A204.1 (cell line): ENCODE measurements around the gene SLC66A2.

ENCODE experiments used
- FAIRE-seq: peaks from 2 replicates; lab custom pipeline; 2012; peaks lifted over from hg19 to GRCh38; lab: Jason Lieb, UNC

SLC66A2 gene

DNA sequence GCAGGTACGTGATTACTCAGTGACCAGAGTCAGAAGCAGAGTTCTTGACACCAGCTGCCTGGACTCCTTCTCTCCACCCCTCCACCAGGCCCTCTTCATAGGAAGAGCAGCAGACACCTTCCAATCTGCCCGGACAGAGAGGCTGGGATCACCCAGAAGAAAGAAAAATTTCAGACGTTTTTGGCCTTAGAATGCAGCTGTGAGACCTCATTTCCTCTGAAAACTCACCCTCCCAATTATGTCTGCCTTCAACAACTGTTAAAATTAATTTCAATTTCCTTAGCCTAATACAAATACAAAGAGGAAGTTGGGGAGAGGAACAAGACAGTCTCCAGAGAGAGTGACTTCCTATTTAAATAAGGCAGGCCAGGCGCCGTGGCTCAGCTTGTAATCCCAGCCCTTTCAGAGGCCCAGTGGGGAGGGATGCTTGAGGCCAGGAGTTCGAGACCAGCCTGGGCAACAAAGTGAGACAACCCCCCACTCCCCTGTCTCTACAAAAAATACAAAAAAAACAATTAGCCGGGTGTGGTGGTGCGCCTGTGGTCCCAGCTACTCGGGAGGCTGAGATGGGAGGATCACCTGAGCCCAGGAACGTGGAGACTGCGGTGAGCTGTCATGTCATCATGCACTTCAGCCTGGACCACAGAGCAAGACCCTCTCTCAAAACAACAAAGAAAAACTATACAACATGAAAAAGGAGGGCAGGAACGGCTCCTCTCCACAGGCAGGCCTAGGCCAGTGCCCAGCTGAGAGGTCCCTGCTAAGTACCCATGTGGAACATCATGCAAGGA is 1.6 kb downstream of the SLC66A2 start:
- no peak for FAIRE-seq

DNA sequence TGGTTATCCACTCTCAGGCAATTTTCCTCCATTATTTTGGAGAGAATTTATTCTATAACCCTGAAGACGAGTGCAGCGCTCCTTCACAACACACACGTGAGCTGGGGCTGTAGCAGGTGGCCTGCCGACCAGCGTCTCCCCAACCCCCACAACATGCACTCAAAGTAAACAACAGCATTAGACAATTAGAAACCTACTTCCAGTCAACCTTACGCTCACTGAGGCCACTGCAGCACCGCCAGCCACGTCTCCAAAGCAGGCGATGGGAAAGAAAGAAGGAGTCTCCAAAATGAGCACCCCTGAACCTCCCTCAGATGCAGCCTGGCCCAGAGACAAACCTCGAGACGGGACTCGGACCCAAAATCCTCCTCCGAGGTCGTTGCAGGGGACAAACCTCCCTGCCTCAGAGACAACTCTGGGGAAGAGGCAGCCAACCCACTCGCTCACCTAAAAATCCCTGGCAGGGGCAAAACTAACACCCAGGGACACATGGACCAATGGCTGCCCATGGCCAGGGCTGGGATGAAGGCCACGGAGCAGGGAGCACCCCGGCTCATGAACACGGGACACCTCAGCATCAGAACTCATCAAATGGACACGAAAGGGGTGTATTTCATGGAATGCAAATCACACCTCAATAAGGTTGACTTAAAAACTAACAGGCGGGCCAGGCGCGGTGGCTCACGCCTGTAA is 2.6 kb downstream of the SLC66A2 start:
- FAIRE-seq: no peak

DNA sequence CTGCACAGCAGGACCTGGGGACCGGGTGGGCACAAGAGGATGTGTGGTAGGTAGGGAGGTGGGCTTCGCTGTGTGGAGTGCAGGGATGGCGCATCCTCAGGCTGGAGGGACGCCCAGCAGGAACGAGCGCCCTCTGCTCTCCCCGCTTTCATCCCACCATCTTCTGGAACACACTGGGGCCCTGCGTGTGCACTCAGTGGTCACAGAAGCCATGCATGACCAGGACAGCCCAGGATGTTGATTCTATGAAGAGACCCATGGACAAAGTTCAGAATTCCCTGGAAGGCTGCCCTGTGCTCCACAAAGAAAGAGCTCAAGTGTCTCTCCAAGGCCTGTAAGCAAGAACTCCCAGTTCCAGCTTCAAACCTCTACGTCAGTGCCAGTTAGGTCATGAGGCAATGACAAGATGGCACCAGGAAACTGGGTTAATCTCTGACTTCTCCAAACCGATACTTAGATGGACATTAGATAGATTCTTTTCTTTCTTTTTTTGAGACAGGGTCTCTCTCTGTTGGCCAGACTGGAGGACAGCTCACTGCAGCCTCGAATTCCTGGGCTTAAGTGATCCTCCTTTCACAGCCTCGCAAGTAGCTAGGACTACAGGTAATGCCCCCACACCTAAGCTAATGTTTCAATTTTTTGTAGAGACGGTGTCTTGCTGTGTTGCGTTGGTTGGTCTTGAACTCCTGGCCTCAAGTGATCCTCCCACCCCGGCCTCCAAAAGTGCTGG is 3.4 kb downstream of the SLC66A2 start:
- FAIRE-seq: no peak

DNA sequence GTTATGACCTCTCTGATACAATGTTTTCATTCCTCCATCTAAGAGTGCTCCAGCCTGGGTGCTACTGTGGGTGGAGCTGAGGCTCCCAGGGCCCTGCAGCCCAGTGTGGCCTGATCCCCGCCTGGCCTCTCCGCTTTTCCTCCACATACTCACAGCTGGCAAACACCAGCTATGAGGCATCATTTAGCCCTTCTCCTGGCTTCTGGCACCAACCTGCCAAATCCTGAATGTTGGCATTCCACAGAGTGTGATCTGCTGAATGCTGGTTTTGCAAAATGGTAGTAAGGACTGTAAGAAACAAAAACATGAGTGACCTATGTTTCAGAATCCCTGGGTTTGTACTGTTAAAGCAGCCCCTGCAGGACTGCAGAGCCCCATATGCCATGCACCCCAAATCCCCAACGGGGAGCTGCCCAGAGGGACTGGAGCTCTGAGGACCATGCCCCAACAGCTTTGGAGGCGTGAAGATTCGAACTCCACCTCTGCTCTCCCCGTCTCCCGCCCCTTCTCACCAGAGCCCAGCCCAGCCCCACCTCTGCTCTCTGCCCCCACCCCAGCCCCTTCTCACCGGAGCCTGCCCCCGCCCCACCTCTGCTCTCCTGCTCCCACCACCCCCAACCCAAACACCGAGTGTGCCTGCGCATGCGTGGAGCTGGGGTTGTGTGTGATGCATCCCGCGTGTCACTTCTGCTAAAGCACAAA is 4.2 kb downstream of the SLC66A2 start:
- no peak for FAIRE-seq

DNA sequence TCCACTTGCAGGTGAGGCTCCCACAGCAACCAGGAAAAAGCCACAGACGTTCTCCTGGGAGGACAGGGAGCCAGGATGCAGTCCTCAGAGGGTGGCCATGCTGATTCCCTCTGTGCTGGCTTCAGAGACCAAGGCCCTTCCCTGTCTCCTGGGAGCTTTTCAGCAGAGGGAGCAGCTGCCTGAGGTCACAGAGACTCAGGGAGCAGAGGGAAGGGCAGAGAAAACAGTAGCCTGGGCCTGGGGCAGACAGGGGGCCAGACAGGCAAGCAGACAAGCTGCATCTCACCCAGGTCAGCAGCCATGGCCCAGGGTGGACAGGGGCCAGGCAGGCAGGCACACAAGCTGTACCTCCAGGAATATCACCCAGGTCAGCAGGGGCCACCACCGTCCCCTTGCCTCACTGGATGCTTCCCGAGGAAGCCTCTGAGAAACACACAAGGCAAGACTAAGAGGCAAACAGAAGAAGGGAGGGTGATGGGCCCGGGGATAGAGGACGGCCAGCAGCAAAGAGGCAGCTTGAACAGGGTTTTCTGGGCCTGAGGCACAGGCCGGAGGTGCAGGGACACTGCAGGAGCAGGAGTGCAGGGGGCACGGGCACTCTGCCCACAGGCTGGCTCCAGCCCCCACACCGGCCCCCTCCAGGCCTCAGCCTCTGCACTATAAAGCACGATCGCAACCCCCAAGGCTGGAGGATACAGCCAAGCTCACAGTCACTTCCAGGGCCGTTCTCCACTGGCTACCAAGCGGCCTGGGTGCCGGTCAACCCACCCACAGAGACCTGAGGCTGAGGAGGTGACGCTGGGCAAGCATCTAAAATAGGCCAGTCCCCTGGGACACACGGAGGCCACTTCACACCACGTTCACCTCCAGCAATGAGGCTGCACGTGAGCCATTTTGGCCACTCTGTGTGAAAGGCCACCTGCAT is 6.1 kb downstream of the SLC66A2 start:
- no peak for FAIRE-seq

DNA sequence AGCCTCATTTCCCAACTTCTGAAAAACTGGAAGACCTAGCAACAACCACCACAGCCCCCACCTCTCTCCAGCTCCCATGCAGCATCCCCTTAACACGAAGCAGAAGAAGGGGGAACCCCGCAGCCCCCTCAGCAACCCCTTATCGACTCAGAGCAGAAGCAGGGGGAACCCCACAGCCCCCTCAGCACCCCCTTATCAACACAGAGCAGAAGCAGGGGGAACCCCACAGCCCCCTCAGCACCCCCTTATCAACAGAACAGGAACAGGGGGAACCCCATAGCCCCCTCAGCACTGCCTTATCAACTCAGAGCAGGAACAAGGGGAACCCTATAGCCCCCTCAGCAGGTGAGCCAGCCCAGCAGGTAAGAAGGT is 6.7 kb downstream of the SLC66A2 start:
- no peak for FAIRE-seq

DNA sequence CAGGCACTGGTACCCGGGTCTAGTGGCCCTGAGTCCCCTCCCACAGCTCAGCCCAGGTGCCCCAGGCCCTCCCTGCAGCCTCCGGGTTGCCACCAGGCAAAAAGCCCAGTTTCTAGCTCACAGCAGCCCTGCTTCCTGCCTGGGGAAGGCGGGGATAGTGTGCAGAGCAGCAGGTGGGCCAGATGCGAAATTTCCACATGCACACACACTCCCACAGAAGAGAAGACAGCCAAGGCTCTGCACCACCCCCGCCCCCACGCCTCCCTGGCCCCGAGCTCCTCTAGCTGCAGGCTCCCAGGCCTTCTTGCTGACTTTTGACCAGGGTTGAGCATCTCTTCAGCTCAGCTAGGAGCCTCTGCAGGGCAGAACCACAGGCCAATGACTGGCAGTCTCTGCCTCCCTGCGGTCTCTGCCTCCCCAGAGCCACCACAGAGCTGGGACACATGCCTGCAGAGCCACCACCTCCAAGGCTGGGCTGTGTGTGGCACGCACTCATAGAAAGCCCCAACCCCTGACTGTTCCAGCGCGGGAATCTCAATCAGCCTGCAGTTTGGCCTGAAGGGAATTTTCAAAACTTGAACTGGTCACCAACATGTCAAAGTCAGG is 7.2 kb downstream of the SLC66A2 start:
- FAIRE-seq: no peak

DNA sequence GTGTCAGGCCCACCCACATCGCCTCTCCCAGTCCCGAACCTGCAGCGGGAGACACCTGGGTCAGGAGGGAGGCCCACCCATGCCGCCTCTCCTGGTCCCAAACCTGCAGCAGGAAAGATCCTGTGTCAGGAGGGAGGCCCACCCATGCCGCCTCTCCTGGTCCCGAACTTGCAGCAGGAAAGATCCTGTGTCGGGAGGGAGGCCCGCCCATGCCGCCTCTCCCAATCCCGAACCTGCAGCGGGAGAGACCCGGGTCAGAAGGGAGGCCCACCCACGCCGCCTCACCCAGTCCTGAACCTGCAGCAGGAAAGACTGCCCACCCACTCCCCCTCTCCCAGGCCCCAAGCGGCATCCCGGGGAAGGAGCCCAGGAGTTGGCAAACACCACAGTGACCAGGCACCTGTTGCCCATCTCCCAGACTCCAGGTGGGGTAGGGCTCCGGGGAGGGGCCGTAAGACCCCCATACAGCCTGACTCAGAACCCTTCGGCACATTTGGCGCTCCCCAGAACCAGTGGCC is 7.8 kb downstream of the SLC66A2 start:
- FAIRE-seq: no peak

DNA sequence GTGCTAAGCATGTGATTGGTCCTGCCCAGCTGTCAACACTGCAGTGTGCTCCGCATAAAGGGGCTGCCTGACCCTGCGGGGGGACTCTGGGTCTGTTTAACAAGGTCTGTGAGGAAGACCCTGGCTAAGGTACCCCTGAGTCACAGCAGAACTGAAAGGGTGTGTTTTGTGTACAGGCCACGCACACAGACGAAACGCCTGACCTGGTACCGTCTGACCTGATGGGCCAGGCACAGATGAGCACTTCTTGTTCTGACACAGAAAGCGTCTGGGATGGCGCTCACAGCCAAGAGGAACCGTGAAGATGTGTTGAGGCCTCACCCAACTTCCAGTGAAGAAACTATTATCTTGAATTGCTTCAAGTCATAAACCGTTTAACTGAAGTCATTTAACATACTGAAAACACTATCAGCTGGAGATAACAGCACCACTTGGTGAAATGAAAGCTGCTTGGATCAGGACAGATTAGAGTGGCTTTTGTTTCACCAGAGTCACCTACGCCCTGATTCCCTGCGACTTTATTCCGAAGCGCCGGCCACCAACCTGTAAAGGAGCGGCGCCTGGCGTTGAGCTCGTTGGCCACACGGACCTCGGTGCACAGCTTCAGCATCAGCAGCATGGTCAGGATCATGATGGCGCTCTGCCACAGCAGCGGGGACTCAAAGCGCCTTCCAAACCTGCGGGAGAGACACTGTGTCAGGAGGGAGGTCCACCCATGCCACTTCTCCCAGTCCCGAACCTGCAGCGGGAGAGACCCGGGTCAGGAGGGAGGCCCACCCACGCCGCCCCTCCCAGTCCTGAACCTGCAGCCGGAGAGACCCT is 8.5 kb downstream of the SLC66A2 start:
- no peak for FAIRE-seq

DNA sequence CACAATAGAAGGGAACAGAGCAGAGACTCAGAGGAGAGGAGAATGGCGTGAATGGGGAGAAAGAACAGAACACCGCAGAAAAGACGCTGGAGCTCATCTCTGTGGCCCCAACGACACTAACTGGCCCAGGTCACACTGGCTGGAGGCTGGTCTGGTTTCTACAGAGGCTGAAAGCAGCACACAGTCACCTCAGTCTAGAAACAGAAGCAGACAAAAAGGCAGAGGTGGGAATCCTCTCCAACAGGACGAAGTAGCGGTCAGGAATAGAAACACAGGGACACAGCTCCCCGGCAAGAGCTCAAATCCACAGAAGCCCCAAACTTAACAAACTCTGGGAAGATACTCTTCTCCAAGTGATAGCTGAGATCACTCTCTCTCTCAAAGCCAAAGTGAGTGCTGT is 9.2 kb downstream of the SLC66A2 start:
- no peak for FAIRE-seq

DNA sequence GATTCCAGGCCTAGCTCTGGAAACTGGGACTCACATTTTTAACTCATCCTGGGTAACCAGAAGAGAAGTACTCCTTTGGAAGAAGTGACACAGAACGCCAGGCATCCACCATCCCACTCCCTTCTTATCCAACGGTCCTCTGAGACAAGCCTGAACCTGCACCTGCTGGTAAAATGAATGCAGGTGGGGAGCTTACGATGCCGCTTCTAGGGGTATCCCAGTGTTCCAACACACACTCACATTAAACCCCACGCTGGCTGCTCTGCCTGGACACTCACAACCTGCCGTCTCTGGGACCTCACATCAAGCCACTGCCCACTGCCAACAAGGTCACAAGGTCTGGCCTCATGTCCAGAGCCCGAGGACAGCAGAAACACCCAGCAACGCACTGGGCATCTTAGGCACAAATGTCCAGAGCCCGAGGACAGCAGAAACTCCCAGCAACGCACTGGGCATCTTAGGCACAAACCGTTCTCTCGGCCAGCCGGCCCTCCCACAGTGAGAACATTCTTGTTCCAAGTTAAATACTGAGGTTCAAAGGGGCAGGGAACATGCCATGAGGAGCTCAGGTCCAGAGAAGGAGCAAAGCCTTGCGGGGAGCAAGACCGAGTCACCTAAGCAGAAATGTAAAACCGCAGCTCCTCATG is 9.9 kb downstream of the SLC66A2 start:
- FAIRE-seq: no peak

DNA sequence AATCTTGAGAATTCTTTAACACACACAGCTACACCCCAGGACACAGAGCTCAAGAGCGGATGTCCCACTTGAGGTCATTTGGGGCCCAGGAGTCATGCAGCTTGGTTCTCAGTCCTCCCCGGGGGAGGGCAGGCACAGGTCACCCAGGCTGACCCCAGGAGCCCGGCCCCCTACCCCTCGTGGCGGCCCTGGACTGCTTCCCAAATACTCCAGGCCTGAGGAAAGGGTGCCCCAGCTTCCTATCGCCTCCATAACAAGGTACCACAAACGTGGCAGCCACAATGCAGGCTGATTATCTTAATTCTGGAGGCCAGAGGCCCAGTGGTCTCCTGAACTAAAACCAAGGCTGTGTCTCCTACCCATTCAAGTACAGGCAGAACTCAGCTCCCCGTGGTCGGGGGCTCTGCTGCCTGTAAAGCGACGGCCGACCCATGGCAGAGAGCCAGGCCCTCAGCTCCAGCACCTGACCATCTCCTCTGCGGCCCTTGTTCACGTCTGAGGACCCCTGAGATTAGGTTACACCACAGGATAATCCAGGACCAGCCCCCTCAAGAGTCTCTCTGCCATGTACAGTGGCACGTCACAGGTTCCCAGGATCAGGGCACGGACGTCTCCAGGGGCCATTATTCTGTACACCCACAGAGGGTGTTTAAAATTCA is 10.5 kb downstream of the SLC66A2 start:
- no peak for FAIRE-seq

DNA sequence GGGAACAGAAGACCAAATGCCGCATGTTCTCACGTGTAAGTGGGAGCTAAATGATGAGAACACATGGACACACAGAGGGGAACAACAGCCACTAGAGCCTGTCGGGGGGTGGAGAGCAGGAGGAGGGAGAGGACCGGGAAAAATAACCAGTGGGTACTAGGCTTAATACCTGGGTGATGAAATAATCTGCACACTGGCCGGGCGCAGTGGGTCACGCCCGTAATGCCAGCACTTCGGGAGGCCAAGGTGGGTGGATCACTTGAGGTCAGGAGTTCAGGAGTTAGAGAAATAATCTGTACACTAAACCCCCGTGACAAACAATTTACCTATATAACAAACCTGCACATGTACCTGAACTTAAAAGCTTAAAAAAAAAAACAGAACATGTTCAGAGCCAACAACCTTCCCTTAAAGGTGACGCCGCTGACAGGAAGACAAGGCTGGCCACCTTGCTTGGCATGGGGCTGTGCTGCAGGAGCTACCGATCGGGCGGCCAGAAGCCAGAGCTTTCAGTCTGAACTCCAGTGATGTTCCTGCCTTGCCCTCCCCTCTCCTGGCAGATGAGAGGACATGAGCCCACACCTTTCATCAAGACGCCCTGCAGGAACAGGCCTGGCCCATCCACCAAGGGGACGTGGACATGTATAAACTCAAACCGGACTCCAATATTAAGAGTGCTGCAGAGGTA is 11.2 kb downstream of the SLC66A2 start:
- FAIRE-seq: no peak

DNA sequence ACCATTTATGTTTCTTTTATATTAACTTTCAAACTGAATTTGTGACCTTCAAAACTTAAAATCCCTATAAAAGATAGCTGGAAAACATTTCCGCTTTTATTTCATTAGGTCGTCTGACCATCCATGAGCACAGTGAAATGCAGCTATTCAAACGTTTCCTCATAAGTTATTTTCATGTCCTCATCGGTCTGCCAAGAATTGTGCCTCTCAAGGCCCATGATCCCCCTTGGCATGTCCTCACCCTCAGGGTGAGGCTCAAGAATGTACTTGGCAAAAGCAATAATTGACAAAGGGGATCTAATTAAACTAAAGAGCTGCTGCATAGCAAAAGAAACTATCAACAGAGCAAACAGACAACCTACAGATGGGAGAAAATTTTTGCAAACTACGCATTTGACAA is 12.4 kb downstream of the SLC66A2 start:
- FAIRE-seq: no peak

DNA sequence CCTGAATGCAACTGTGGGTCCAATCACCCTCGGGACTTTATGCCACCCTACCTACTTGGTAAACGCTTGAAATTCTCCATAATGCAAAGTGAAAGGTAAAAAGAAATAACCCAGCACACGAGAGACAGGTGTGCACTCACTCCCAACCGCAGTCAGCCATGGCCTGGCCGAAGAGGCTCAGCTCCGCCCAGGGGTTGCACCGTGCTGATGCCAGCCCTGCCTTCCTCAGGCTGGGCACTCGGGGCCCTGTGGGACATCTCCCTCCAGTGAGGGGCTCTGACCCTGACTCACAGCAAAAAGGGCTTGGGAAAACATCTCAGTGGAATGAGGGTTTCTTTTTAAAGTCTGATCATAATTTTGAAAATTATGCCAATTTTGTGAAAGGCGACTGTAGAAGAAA is 13.3 kb downstream of the SLC66A2 start:
- FAIRE-seq: no peak

DNA sequence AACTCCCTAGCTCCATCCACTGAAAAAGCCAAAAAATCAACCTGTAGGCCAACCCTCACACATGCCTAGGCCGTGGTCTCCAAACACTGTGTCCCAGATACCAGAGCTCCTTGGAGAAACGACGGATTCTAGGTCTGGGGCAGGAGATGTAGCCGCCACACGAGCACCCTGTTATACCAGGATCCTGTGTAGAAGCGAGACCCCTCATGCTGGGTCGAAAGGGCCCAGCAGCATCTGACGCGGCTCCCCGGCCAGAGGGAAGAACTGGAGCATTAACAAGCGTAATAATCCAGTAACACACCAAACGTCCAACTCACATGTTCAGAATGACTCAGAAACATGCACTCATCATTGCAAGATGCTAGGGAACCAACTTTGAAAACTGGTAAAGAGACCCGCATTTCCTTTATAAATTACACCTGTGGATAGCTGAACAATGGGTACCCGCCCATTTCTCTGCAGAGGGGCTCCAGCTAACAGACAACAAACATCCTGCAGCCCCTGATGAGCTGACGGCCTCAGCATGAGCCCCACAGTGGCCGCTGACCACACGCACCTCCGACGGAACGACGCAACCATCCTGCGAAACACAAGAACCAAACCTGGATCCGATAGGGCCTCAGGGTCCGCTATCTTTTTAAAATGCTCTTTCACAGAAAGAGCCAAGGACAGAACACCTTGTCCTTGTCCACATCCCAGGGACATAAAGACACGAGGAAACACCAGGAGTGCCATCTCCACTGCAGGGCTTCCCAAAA is 14.2 kb downstream of the SLC66A2 start:
- FAIRE-seq: no peak

DNA sequence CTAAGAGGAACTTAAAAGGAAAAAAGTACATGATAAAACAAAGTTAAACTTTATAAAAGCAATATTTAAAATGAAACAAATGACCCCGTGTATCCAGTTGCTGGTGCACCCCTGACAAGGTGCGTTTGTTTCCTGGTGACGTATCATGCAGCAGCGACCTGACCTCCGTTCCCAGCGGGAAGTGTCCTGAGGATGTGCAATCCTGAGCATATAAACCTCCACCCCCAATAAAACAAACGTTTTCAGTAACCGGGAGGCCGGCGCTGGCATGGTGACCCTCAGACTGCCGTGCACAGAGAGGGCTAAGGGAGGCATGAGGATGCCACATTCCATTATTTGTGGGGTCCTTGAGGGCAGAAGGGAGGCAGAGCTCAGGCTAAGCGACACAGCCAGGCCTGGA is 14.8 kb downstream of the SLC66A2 start:
- FAIRE-seq: no peak

DNA sequence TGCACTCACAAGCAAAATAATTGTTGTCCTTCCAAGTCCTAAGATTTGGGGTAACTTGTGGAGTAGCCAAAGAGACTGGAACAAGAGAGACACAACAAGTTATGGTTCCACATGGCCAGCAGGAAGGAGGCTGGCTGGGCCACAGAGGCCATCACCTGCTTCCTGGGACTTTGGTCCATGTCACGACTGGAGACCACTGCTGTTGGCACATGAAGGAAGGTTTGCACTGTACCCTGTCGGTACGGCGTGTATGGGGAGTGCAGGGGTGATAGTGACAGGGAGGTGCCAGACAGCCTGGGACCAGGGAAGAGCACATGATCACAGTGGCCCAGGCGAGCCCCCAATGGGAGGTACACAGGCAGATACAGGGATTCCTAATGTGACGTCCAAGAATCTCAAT is 15.5 kb downstream of the SLC66A2 start:
- no peak for FAIRE-seq
